ENCODE data around the gene MAML1. TPM values are rescaled to one million over a fixed set of nuclear protein-coding genes. Genes with fewer than 3 reads are reported as not detected.

The MAML1 gene
- total RNA-seq, 1 experiment from 2014 or later: 42.2 TPM

DNA sequence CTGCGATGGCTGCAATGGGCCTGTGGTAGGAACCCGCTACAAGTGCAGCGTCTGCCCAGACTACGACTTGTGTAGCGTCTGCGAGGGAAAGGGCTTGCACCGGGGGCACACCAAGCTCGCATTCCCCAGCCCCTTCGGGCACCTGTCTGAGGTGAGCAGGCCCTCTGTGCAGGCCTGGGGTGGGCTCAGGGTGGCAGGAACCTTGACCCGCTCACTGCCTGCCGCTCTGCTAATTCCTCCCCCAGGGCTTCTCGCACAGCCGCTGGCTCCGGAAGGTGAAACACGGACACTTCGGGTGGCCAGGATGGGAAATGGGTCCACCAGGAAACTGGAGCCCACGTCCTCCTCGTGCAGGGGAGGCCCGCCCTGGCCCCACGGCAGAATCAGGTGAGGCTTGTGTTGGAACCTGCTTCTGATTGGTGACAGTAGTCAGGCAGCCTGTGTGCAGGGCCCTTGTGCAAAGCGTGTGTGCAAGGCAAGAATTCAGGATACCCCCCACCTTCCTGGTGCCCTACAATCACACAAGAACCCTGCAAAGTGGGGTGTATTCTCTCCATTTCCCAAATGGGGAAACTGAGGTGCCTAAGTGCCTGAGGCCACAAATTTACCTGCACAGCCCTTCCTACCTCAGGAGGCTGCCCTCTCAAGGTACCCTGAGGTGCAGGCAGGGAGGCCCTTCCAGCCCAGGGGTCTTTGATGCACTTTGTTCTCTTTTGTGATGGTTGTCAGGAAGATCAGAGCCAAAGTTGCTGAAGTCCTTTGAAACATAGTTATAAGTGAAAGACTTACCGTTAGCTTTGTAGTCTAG lies 91.5 kb downstream of the MAML1 start:
- H3K4me3 Mint-ChIP-seq: no peak overlapping the region
- ATAC-seq: no peak
- no peak overlapping the region for H3K27ac Mint-ChIP-seq
- peaks cover 55% of the 10 kb centered on the region for H3K36me3 Mint-ChIP-seq
- ChIA-PET CTCF (interaction anchor here (0.6 kb wide), 1 partner anchor 57 kb away, joined by 3 read pairs; no protein-coding TSS in a partner anchor), POLR2A (interaction anchor here (0.6 to 0.9 kb wide), 2 partner anchors 13 to 142 kb away, joined by 3 read pairs; no protein-coding TSS in a partner anchor)
- peaks cover 38% of the 10 kb centered on the region for H3K4me1 Mint-ChIP-seq
- no peak for DNase-seq (ENCODE audit: low spot score)
- H3K27me3 Mint-ChIP-seq (ENCODE audit: low read depth): no peaks in the 10 kb centered on the region
- TF ChIP-seq ZNF138 (CRISPR knock-in tag; conservative IDR thresholded peaks at IDR 0.05): no peak
- TF ChIP-seq ELF4 (CRISPR knock-in tag; IDR thresholded peaks at IDR 0.05; ENCODE audit: low read depth): no peak
- TF ChIP-seq ZNF263 (CRISPR knock-in tag; IDR thresholded peaks at IDR 0.05; ENCODE audit: low read depth): no peak
- H3K9me3 Mint-ChIP-seq: no peaks in the 10 kb centered on the region

DNA sequence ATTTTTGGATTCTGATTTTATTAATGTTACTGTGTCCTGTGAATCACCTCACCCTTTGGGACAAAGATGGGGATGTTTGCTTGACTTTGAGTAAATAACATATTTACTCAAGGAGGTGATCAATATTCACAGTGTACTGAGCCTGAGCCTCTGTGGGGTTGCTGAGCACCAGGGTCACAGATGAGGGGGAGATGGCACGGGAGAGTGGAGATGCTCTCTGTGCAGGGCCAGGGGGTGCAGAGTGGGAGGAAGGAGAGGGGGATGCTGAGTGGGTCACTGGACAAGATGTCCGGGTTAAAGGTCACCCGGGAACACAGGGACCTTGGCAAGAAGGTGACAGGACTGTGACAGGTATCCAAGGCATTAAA lies 92.1 kb downstream of the MAML1 start:
- ChIA-PET POLR2A (interaction anchor here (0.6 kb wide), 1 partner anchor 143 kb away, joined by 3 read pairs; no protein-coding TSS in a partner anchor), CTCF (no interaction called here)
- TF ChIP-seq JAZF1 (CRISPR knock-in tag; IDR thresholded peaks at IDR 0.05): no peak
- TF ChIP-seq, protein P1, sequence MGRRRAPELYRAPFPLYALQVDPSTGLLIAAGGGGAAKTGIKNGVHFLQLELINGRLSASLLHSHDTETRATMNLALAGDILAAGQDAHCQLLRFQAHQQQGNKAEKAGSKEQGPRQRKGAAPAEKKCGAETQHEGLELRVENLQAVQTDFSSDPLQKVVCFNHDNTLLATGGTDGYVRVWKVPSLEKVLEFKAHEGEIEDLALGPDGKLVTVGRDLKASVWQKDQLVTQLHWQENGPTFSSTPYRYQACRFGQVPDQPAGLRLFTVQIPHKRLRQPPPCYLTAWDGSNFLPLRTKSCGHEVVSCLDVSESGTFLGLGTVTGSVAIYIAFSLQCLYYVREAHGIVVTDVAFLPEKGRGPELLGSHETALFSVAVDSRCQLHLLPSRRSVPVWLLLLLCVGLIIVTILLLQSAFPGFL (CRISPR knock-in tag; IDR thresholded peaks at IDR 0.05; ENCODE audit: borderline replicate concordance): no peak
- TF ChIP-seq, protein P2, sequence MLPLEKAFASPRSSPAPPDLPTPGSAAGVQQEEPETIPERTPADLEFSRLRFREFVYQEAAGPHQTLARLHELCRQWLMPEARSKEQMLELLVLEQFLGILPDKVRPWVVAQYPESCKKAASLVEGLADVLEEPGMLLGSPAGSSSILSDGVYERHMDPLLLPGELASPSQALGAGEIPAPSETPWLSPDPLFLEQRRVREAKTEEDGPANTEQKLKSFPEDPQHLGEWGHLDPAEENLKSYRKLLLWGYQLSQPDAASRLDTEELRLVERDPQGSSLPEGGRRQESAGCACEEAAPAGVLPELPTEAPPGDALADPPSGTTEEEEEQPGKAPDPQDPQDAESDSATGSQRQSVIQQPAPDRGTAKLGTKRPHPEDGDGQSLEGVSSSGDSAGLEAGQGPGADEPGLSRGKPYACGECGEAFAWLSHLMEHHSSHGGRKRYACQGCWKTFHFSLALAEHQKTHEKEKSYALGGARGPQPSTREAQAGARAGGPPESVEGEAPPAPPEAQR (CRISPR knock-in tag; IDR thresholded peaks at IDR 0.05): no peak
- TF ChIP-seq, protein P3, sequence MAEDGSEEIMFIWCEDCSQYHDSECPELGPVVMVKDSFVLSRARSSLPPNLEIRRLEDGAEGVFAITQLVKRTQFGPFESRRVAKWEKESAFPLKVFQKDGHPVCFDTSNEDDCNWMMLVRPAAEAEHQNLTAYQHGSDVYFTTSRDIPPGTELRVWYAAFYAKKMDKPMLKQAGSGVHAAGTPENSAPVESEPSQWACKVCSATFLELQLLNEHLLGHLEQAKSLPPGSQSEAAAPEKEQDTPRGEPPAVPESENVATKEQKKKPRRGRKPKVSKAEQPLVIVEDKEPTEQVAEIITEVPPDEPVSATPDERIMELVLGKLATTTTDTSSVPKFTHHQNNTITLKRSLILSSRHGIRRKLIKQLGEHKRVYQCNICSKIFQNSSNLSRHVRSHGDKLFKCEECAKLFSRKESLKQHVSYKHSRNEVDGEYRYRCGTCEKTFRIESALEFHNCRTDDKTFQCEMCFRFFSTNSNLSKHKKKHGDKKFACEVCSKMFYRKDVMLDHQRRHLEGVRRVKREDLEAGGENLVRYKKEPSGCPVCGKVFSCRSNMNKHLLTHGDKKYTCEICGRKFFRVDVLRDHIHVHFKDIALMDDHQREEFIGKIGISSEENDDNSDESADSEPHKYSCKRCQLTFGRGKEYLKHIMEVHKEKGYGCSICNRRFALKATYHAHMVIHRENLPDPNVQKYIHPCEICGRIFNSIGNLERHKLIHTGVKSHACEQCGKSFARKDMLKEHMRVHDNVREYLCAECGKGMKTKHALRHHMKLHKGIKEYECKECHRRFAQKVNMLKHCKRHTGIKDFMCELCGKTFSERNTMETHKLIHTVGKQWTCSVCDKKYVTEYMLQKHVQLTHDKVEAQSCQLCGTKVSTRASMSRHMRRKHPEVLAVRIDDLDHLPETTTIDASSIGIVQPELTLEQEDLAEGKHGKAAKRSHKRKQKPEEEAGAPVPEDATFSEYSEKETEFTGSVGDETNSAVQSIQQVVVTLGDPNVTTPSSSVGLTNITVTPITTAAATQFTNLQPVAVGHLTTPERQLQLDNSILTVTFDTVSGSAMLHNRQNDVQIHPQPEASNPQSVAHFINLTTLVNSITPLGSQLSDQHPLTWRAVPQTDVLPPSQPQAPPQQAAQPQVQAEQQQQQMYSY (CRISPR knock-in tag; IDR thresholded peaks at IDR 0.05): no peak
- peaks cover 60% of the 10 kb centered on the region for H3K36me3 Mint-ChIP-seq
- peaks cover 41% of the 10 kb centered on the region for H3K4me1 Mint-ChIP-seq
- no peaks in the 10 kb centered on the region for H3K27me3 Mint-ChIP-seq (ENCODE audit: low read depth)
- no peak overlapping the region for H3K4me3 Mint-ChIP-seq
- no peak for DNase-seq (ENCODE audit: low spot score)
- ATAC-seq: no peak
- H3K27ac Mint-ChIP-seq: no peak overlapping the region
- H3K9me3 Mint-ChIP-seq: no peaks in the 10 kb centered on the region

DNA sequence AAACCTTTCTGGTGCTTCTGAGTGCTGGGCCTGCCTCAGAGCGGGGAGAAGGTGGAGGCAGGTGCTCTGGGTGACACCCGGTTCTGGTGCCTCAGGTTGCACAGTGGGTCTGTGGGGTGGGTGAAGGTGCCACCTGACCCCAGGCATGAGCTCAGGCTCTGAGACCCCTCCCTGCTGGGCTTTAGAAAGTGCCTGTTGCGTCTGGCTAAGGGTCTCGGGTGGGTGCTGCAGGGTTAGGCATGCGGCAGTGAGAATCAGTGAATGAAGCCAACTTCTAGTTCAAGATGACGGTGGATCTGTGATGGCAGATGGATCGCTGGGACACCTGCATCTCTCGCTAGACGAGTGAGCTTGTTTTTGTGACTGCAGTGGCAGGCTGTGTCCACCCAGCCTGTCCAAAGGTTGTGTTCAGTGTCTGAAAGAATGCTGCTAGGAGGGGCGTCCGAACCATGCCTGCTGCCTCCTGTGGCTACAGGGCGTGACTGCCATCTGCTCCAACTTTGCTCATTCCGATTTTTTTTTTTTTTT lies 93.1 kb downstream of the MAML1 start:
- DNase-seq (ENCODE audit: low spot score): no peak
- H3K36me3 Mint-ChIP-seq: peaks cover 68% of the 10 kb centered on the region
- no peaks in the 10 kb centered on the region for H3K27me3 Mint-ChIP-seq (ENCODE audit: low read depth)
- no peak overlapping the region for H3K27ac Mint-ChIP-seq
- H3K4me3 Mint-ChIP-seq: no peak overlapping the region
- 0 out of 2 replicates have a peak, but pooled peaks cover 4% of the 10 kb centered on the region for H3K9me3 Mint-ChIP-seq
- peaks cover 38% of the 10 kb centered on the region for H3K4me1 Mint-ChIP-seq
- ChIA-PET POLR2A (no interaction called here), CTCF (no interaction called here)
- ATAC-seq: no peak
- TF ChIP-seq SMAD4 (CRISPR knock-in tag; IDR thresholded peaks at IDR 0.05): no peak
- TF ChIP-seq NFE2L1 (CRISPR knock-in tag; IDR thresholded peaks at IDR 0.05): no peak
- TF ChIP-seq GRHL2 (CRISPR knock-in tag; IDR thresholded peaks at IDR 0.05; ENCODE audit: insufficient replicate concordance, severe bottlenecking): no peak
- TF ChIP-seq, protein P4, sequence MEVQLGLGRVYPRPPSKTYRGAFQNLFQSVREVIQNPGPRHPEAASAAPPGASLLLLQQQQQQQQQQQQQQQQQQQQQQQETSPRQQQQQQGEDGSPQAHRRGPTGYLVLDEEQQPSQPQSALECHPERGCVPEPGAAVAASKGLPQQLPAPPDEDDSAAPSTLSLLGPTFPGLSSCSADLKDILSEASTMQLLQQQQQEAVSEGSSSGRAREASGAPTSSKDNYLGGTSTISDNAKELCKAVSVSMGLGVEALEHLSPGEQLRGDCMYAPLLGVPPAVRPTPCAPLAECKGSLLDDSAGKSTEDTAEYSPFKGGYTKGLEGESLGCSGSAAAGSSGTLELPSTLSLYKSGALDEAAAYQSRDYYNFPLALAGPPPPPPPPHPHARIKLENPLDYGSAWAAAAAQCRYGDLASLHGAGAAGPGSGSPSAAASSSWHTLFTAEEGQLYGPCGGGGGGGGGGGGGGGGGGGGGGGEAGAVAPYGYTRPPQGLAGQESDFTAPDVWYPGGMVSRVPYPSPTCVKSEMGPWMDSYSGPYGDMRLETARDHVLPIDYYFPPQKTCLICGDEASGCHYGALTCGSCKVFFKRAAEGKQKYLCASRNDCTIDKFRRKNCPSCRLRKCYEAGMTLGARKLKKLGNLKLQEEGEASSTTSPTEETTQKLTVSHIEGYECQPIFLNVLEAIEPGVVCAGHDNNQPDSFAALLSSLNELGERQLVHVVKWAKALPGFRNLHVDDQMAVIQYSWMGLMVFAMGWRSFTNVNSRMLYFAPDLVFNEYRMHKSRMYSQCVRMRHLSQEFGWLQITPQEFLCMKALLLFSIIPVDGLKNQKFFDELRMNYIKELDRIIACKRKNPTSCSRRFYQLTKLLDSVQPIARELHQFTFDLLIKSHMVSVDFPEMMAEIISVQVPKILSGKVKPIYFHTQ (CRISPR knock-in tag; IDR thresholded peaks at IDR 0.05): no peak
- TF ChIP-seq ZNF219 (CRISPR knock-in tag; IDR thresholded peaks at IDR 0.05; ENCODE audit: borderline replicate concordance): no peak
- TF ChIP-seq RELA (CRISPR knock-in tag; IDR thresholded peaks at IDR 0.05; ENCODE audit: borderline replicate concordance): no peak
- no peak for TF ChIP-seq SMAD3 (CRISPR knock-in tag; IDR thresholded peaks at IDR 0.05; ENCODE audit: borderline replicate concordance)
- no peak for TF ChIP-seq TP53 (CRISPR knock-in tag; IDR thresholded peaks at IDR 0.05)
- no peak for TF ChIP-seq GABPB1 (CRISPR knock-in tag; IDR thresholded peaks at IDR 0.05)
- TF ChIP-seq, protein P5, sequence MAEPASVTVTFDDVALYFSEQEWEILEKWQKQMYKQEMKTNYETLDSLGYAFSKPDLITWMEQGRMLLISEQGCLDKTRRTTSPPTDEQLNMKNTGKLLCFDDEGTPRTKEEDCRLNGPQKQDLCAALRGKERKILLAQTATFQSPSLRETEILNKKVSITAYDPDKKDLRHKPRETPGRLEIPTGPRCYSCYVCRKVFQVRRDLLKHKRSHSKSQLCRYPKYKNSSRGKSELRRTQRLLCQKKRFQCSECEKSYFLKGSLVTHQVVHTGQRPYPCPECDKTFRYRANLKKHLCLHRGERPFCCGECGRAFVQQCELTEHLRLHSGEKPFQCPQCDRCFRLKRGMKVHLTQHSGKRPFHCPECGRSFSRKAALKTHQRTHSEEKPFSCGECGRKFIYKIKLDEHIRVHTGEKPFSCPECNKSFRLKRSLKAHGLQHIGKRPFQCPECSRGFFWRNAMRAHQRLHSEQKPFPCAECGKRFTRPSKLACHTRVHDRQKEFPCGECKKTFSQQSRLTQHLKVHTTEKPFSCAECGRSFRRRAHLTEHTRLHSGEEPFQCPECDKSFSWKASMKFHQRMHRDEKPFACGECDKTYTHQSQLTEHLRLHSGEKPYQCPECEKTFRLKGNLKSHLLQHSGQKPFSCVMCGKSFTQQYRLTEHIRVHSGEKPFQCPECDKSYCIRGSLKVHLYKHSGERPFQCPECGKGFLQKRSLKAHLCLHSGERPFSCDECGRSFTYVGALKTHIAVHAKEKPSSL (CRISPR knock-in tag; conservative IDR thresholded peaks at IDR 0.05): no peak

All from WTC11 (cell line).